ENCODE data around the gene GIT1. TPM values are rescaled to one million over a fixed set of nuclear protein-coding genes. Genes with fewer than 3 reads are reported as not detected.

The GIT1 gene
- total RNA-seq, 1 experiment from 2014 or later, result 120 TPM

DNA sequence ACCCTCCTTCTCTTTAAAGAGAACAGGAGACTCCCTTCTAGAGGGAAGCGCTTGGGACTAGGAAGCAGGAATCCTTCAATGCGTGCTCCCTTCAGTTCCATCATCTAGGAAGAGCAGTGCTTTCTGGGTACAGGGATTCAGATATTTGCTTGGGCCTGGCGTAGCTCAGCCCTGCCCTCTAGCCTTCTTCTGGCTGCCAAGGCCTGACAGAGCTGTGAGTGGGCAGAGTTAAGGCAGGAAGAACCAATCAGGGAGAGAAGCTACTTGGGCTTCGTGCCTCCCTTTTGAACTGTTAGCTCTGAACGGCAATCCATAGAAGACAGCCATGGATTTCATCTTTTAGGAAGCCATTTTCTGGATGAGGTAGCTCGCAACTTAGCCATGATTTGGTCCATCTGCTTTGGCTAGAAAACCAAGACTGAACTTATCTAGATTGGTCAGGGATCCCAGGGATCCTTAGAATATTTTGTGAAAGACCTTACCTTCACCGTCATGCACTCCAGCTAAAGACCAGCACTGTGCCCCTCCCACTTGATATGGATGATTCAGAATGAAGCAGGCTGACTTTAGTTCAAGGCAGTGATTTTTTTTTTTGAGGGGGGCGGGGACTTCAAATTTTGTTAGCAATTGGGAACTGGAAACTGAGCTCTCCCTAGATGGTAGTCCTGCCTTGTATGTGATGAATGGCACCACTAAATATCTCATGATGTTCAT is 35.7 kb upstream of the GIT1 start:
- Histone ChIP-seq H3K9me3 (ENCODE audit: low read depth, low read length, poor library complexity, severe bottlenecking) (no peaks in the 10 kb centered on the region), H3K4me1 (ENCODE audit: insufficient read depth, low read length, poor library complexity, severe bottlenecking) (peaks cover 24% of the 10 kb centered on the region), H3K27ac (ENCODE audit: low read depth, low read length, poor library complexity, severe bottlenecking) (no peak overlapping the region), H3K4me3 (ENCODE audit: low read depth, low read length, poor library complexity, severe bottlenecking) (no peak overlapping the region), H3K27me3 (replicated peaks; ENCODE audit: insufficient read depth, low read depth, low read length, poor library complexity) (no peaks in the 10 kb centered on the region), H3K36me3 (ENCODE audit: insufficient read depth, low read length, poor library complexity, severe bottlenecking) (no peaks in the 10 kb centered on the region)
- ChIA-PET CTCF (interaction anchor here (1.1 kb wide), 1 partner anchor 15 kb away, joined by 7 read pairs; no protein-coding TSS in a partner anchor), POLR2A (ENCODE audit: low non-redundant PET) (no interaction called here)
- TF ChIP-seq, protein P1, sequence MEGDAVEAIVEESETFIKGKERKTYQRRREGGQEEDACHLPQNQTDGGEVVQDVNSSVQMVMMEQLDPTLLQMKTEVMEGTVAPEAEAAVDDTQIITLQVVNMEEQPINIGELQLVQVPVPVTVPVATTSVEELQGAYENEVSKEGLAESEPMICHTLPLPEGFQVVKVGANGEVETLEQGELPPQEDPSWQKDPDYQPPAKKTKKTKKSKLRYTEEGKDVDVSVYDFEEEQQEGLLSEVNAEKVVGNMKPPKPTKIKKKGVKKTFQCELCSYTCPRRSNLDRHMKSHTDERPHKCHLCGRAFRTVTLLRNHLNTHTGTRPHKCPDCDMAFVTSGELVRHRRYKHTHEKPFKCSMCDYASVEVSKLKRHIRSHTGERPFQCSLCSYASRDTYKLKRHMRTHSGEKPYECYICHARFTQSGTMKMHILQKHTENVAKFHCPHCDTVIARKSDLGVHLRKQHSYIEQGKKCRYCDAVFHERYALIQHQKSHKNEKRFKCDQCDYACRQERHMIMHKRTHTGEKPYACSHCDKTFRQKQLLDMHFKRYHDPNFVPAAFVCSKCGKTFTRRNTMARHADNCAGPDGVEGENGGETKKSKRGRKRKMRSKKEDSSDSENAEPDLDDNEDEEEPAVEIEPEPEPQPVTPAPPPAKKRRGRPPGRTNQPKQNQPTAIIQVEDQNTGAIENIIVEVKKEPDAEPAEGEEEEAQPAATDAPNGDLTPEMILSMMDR (conservative IDR thresholded peaks at IDR 0.05; ENCODE audit: low read depth, low read length), result peak; percentile 22; the same call in 1 of the 2 replicates
- TF ChIP-seq EZH2 (IDR thresholded peaks at IDR 0.05; ENCODE audit: borderline replicate concordance, low read depth, low read length, poor library complexity, severe bottlenecking), result no peak
- BruUV-seq (replicated peaks), result no TSS peak
- peak; percentile 64 for DNase-seq (ENCODE audit: low spot score)
- intact Hi-C loops (cut with micrococcal nuclease; ENCODE audit: unreplicated experiment), result loop anchor here (10.0 kb wide), 1 partner anchor 60 kb away; the partner anchor contains the start of genes ABHD15 and TP53I13

- no TSS peak for BruUV-seq (replicated peaks)
- ChIA-PET POLR2A (ENCODE audit: low non-redundant PET) (interaction anchor here (0.6 kb wide), 1 partner anchor 59 kb away, joined by 8 read pairs; no protein-coding TSS in a partner anchor), CTCF (interaction anchor here (1.1 kb wide), 1 partner anchor 15 kb away, joined by 7 read pairs; no protein-coding TSS in a partner anchor)
- no peak for TF ChIP-seq EZH2 (IDR thresholded peaks at IDR 0.05; ENCODE audit: borderline replicate concordance, low read depth, low read length, poor library complexity, severe bottlenecking)
- TF ChIP-seq, protein P1 (conservative IDR thresholded peaks at IDR 0.05; ENCODE audit: low read depth, low read length), result no peak
- intact Hi-C loops (cut with micrococcal nuclease; ENCODE audit: unreplicated experiment), result loop anchor here (10.0 kb wide), 1 partner anchor 60 kb away; the partner anchor contains the start of genes ABHD15 and TP53I13
- DNase-seq (ENCODE audit: low spot score), result no peak
- Histone ChIP-seq H3K27ac (ENCODE audit: low read depth, low read length, poor library complexity, severe bottlenecking) (no peak overlapping the region), H3K4me1 (ENCODE audit: insufficient read depth, low read length, poor library complexity, severe bottlenecking) (peaks cover 29% of the 10 kb centered on the region), H3K4me3 (ENCODE audit: low read depth, low read length, poor library complexity, severe bottlenecking) (no peak overlapping the region), H3K36me3 (ENCODE audit: insufficient read depth, low read length, poor library complexity, severe bottlenecking) (no peaks in the 10 kb centered on the region), H3K27me3 (replicated peaks; ENCODE audit: insufficient read depth, low read depth, low read length, poor library complexity) (no peaks in the 10 kb centered on the region), H3K9me3 (ENCODE audit: low read depth, low read length, poor library complexity, severe bottlenecking) (no peaks in the 10 kb centered on the region)
Measured at GRCh38 chr17:29624586-29624985, 35.1 kb upstream of the GIT1 start.

DNA sequence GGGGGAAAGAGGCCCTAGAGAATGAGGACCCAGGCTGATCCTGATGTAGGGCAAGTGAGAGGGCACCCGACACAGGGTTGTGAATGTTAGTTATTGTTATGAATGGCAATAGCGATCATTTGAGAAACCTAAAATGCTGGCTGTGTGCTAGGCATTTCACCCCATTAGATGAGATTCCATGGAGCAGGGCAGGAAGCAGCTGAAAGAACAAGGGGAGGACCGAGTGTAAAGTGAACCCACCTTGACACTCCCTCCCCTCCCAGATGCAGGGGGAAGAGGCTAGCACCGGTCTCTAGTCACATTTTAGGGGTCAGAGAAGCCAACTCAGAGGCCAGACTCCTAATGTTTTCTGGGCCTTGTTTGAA is 33.8 kb upstream of the GIT1 start:
- TF ChIP-seq, protein P1 (conservative IDR thresholded peaks at IDR 0.05; ENCODE audit: low read depth, low read length), result no peak
- no peak for TF ChIP-seq EZH2 (IDR thresholded peaks at IDR 0.05; ENCODE audit: borderline replicate concordance, low read depth, low read length, poor library complexity, severe bottlenecking)
- POLR2A ChIA-PET (ENCODE audit: low non-redundant PET), result no interaction called here
- H3K9me3 ChIP-seq (ENCODE audit: low read depth, low read length, poor library complexity, severe bottlenecking), result no peaks in the 10 kb centered on the region
- CTCF ChIA-PET, result no interaction called here
- H3K36me3 ChIP-seq (ENCODE audit: insufficient read depth, low read length, poor library complexity, severe bottlenecking), result no peaks in the 10 kb centered on the region
- intact Hi-C loops (cut with micrococcal nuclease; ENCODE audit: unreplicated experiment), result loop anchor here (10.0 kb wide), 1 partner anchor 58 kb away; the partner anchor contains the start of genes ABHD15 and TP53I13
- no peak for DNase-seq (ENCODE audit: low spot score)
- peaks cover 33% of the 10 kb centered on the region for H3K4me1 ChIP-seq (ENCODE audit: insufficient read depth, low read length, poor library complexity, severe bottlenecking)
- H3K4me3 ChIP-seq (ENCODE audit: low read depth, low read length, poor library complexity, severe bottlenecking), result peak overlapping the region; percentile 76
- BruUV-seq (replicated peaks), result no TSS peak
- peak overlapping the region; percentile 62 for H3K27ac ChIP-seq (ENCODE audit: low read depth, low read length, poor library complexity, severe bottlenecking)
- no peaks in the 10 kb centered on the region for H3K27me3 ChIP-seq (replicated peaks; ENCODE audit: insufficient read depth, low read depth, low read length, poor library complexity)

Measured in A673 (cell line).